Measurements from ENCODE around the gene CHST11.

GRCh38 chr12:104630230-104630670 is 173.5 kb downstream of the CHST11 start:
- TF ChIP-seq EP300 (IDR thresholded peaks at IDR 0.05) (no peak), CTCF (IDR thresholded peaks at IDR 0.05) (no peak), POLR2A (IDR thresholded peaks at IDR 0.05) (no peak)

Data from ovary (tissue), 3 donors.